ENCODE measurements around the gene FAR2. TPM values are rescaled to one million over a fixed set of nuclear protein-coding genes. Genes with fewer than 3 reads are reported as not detected.
"Not testable (repeated sequence)": the region's sequence is repeated elsewhere in the genome, so short reads cannot be mapped to it uniquely, and the experiment has no call there.

Gene FAR2
- polyA plus RNA-seq, 1 donor, result 8.6 TPM

GRCh38 chr12:29152981-29153630 lies 4.0 kb downstream of the FAR2 start:
- no peak for DNase-seq

- DNase-seq, result no peak
Measured at GRCh38 chr12:29155079-29155478, 6.0 kb downstream of the FAR2 start.

- no peak for DNase-seq
Measured at GRCh38 chr12:29157486-29157946, 8.4 kb downstream of the FAR2 start.

GRCh38 chr12:29158115-29158763 lies 9.2 kb downstream of the FAR2 start:
- DNase-seq, result no peak

- no peak for DNase-seq
Measured at GRCh38 chr12:29159661-29160060, 10.6 kb downstream of the FAR2 start.

- no peak for DNase-seq
Measured at GRCh38 chr12:29160230-29160629, 11.2 kb downstream of the FAR2 start.

GRCh38 chr12:29163146-29163545 lies 14.1 kb downstream of the FAR2 start:
- no peak for DNase-seq

- peak; percentile 40 for DNase-seq
Measured at GRCh38 chr12:29164477-29165393, 15.7 kb downstream of the FAR2 start.

GRCh38 chr12:29167445-29167844 lies 18.4 kb downstream of the FAR2 start:
- DNase-seq, result no peak

GRCh38 chr12:29167988-29168387 lies 18.9 kb downstream of the FAR2 start:
- no peak for DNase-seq

GRCh38 chr12:29169978-29170377 lies 20.9 kb downstream of the FAR2 start:
- not testable (repeated sequence) for DNase-seq

- DNase-seq, result not testable (repeated sequence)
Measured at GRCh38 chr12:29170478-29171084, 21.5 kb downstream of the FAR2 start.

GRCh38 chr12:29171421-29172258 lies 22.6 kb downstream of the FAR2 start:
- DNase-seq, result no peak

- DNase-seq, result no peak
Measured at GRCh38 chr12:29176941-29177340, 27.9 kb downstream of the FAR2 start.

- not testable (repeated sequence) for DNase-seq
Measured at GRCh38 chr12:29182247-29182646, 33.2 kb downstream of the FAR2 start.

- DNase-seq, result peak; percentile 23
Measured at GRCh38 chr12:29187756-29188155, 38.7 kb downstream of the FAR2 start.

- no peak for DNase-seq
Measured at GRCh38 chr12:29191267-29191850, 42.3 kb downstream of the FAR2 start.

GRCh38 chr12:29198901-29199300 lies 49.8 kb downstream of the FAR2 start:
- DNase-seq, result no peak

GRCh38 chr12:29200586-29200985 lies 51.5 kb downstream of the FAR2 start:
- no peak for DNase-seq

- DNase-seq, result no peak
Measured at GRCh38 chr12:29201296-29201695, 52.2 kb downstream of the FAR2 start.

GRCh38 chr12:29201746-29202145 lies 52.7 kb downstream of the FAR2 start:
- DNase-seq, result no peak

Data from hindlimb muscle (tissue), 1 donor.